Tibial nerve (tissue), 4 donors: ENCODE results near the gene FCHSD2. TPM values are rescaled to one million over a fixed set of nuclear protein-coding genes. Genes with fewer than 3 reads are reported as not detected.

Experiments used
- DNase-seq, 2 donors: peaks; one replicate each; pipeline ENCODE4 v3.0.0-alpha.2; 2019; ENCODE audit warnings: low spot score in 2 of 2
- H3K27ac ChIP-seq, 4 donors: fragments of 200-600 bp; sonication (generic) in 3 of 4; one replicate each; pipeline ENCODE4 v1.5.1; 2017 to 2019; ENCODE audit warnings: mild to moderate bottlenecking in 1 of 4
- H3K27me3 ChIP-seq, 2 donors: fragments of 200-600 bp; sonication (generic) in 1 of 2; one replicate each; pipeline versions ENCODE4 v1.5.1 to v1.6.0; 2017 to 2019
- H3K36me3 ChIP-seq, 3 donors: fragments of 200-600 bp; sonication (generic); one replicate each; pipeline ENCODE4 v1.5.1; 2018 to 2019
- H3K4me1 ChIP-seq, 4 donors: fragments of 200-600 bp; sonication (generic) in 3 of 4; one replicate each; pipeline ENCODE4 v1.5.1; 2017 to 2019
- H3K4me3 ChIP-seq, 4 donors: fragments of 200-600 bp; sonication (generic) in 3 of 4; one replicate each; pipeline ENCODE4 v1.5.1; 2017 to 2019; ENCODE audit warnings: mild to moderate bottlenecking in 1 of 4, moderate library complexity in 1 of 4
- H3K9me3 ChIP-seq, 4 donors: fragments of 200-600 bp; sonication (generic) in 3 of 4; one replicate each; pipeline ENCODE4 v1.5.1; 2017 to 2019
- EP300 ChIP-seq, 2 donors: sonication (generic); formaldehyde crosslinking; IDR thresholded peaks; one replicate each; pipeline ENCODE4 v1.6.1; 2017; ENCODE audit warnings: antibody characterized with exemption in 2 of 2, mild to moderate bottlenecking in 1 of 2
- POLR2A ChIP-seq, 2 donors: fragments of 450-650 bp; IDR thresholded peaks; one replicate each; pipeline ENCODE4 v1.6.1; 2017; ENCODE audit warnings: antibody characterized with exemption in 2 of 2, mild to moderate bottlenecking in 2 of 2, moderate library complexity in 2 of 2
- WGBS, 2 donors: methylation state at CpG; one replicate each; pipeline ENCODE4 v1.1.5; 2018; 5-methylcytosine and 5-hydroxymethylcytosine counted together
- total RNA-seq, 4 donors: library from RNA; depleted of rRNA; stranded (reverse); fragments of >200 nt; gene quantifications; one replicate each; pipeline ENCODE4 v1.1.0, GENCODE V29; 2016
- TF ChIP-seq, protein P1 (sequence below), 5 experiments: fragments of 200-600 bp in 3 of 5; fragments of 450-650 bp in 2 of 5; sonication (generic) in 3 of 5; IDR thresholded peaks; one replicate each; pipeline ENCODE4 v1.5.1; 2016 to 2019; ENCODE audit warnings: antibody characterized with exemption in 5 of 5, mild to moderate bottlenecking in 3 of 5, moderate library complexity in 2 of 5

The FCHSD2 gene
- total RNA-seq, 4 donors from 2014 or later: 19.5 to 29.1 (median 22.8) TPM

- no peaks in the 10 kb centered on the region for H3K9me3 ChIP-seq
- H3K4me3 ChIP-seq: no peak overlapping the region
- H3K36me3 ChIP-seq: no peaks in the 10 kb centered on the region
- H3K27ac ChIP-seq: no peak overlapping the region
- DNase-seq: no peak
- TF ChIP-seq EP300 (IDR thresholded peaks at IDR 0.05): no peak
- TF ChIP-seq POLR2A (IDR thresholded peaks at IDR 0.05): no peak
- TF ChIP-seq, protein P1, sequence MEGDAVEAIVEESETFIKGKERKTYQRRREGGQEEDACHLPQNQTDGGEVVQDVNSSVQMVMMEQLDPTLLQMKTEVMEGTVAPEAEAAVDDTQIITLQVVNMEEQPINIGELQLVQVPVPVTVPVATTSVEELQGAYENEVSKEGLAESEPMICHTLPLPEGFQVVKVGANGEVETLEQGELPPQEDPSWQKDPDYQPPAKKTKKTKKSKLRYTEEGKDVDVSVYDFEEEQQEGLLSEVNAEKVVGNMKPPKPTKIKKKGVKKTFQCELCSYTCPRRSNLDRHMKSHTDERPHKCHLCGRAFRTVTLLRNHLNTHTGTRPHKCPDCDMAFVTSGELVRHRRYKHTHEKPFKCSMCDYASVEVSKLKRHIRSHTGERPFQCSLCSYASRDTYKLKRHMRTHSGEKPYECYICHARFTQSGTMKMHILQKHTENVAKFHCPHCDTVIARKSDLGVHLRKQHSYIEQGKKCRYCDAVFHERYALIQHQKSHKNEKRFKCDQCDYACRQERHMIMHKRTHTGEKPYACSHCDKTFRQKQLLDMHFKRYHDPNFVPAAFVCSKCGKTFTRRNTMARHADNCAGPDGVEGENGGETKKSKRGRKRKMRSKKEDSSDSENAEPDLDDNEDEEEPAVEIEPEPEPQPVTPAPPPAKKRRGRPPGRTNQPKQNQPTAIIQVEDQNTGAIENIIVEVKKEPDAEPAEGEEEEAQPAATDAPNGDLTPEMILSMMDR (IDR thresholded peaks at IDR 0.05): no peak
- H3K4me1 ChIP-seq: peaks cover 0 to 19% (median 3%) of the 10 kb centered on the region in 4 donors
- WGBS, 2 donors: 69 to 76% methylated on average over 4 of the region's 4 CpGs
- no peaks in the 10 kb centered on the region for H3K27me3 ChIP-seq
These were observed 272.3 kb downstream of the FCHSD2 start for GRCh38 chr11:72869831-72870230.

GRCh38 chr11:72867970-72868369 is 274.1 kb downstream of the FCHSD2 start:
- TF ChIP-seq POLR2A (IDR thresholded peaks at IDR 0.05) (no peak), EP300 (IDR thresholded peaks at IDR 0.05) (no peak)
- TF ChIP-seq, protein P1 (IDR thresholded peaks at IDR 0.05): no peak
- DNase-seq: no peak
- WGBS, 2 donors: 93 to 97% methylated on average over 5 of the region's 5 CpGs
- Histone ChIP-seq H3K9me3 (no peaks in the 10 kb centered on the region), H3K27ac (no peak overlapping the region), H3K4me3 (no peak overlapping the region), H3K4me1 (peaks cover 0 to 30% (median 9%) of the 10 kb centered on the region in 4 donors), H3K36me3 (no peaks in the 10 kb centered on the region), H3K27me3 (no peaks in the 10 kb centered on the region)

DNA sequence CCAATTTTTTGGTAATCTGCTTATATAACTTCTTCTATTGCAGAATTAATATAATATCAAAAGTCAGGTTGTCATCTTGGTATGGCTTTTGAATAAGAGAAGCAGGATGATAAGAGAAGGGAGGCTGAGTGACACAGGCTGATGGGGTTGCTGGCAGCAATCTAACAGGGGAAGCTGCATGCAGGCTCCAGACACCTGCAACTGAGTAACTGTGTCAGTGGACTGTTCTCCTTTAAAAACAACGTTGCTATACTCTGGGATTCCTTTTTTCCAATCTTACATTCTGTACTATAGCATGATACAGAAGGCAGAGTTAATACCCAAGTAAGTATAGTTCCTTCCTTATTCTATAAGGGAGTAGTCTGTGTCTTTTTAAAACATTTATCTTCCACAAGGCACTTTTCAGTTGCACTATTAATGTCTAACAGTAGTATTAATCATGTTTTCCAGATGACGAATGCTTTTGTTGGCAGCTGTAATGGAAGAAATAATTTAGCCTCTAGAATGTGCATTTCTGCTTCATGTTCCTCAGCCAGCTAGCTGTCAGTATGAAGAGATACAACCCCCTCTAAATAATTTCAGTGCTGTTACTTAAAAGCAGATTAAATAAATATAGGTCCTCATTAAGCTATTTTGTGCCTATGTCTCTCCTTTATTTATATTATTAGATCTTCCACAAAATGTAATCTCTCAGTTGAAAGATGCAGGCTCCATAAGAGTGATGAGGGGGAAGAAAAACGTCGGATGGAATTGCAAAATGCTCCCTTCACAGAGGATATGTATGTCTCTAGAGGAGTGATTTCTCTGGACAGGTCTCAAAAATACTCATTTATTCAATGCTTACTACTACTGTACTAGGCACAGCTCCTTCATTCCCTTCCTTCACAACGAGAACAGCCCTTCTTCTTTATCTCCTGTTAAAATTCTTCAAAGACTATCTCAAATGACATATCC is 277.1 kb downstream of the FCHSD2 start:
- Histone ChIP-seq H3K4me1 (peaks cover 0 to 30% (median 9%) of the 10 kb centered on the region in 4 donors), H3K27me3 (no peaks in the 10 kb centered on the region), H3K9me3 (no peaks in the 10 kb centered on the region), H3K27ac (peak overlapping the region in 2 of 4 donors; percentile 3 to 52), H3K4me3 (no peak overlapping the region), H3K36me3 (no peaks in the 10 kb centered on the region)
- DNase-seq: peak in 1 of 2 donors; percentile 32
- TF ChIP-seq EP300 (IDR thresholded peaks at IDR 0.05): peak in 1 of 2 donors; percentile 61
- TF ChIP-seq, protein P1 (IDR thresholded peaks at IDR 0.05): no peak
- WGBS, 2 donors: 17 to 24% methylated on average over 5 of the region's 5 CpGs

DNA sequence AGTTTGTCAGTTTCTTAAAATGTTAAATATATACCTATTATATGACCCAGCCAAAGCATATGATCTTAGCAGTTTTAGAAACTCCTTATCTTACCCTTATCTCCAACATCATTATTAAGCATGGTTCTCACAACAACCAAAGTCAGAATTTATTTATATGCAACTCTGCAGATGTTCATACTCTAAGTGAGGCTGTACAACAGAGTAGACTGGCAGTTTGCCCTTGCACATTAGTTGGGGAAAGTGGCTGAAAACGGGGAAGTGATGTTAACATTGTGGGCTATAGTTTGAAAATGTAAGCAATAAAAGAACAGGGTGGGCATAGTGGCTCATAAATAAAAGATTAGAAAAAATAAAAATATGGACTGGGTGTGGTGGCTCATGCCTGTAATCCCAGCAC is 278.2 kb downstream of the FCHSD2 start:
- Histone ChIP-seq H3K4me3 (no peak overlapping the region), H3K27me3 (no peaks in the 10 kb centered on the region), H3K9me3 (no peaks in the 10 kb centered on the region), H3K27ac (peak overlapping the region in 1 of 4 donors; percentile 56), H3K36me3 (no peaks in the 10 kb centered on the region), H3K4me1 (peaks cover 0 to 30% (median 9%) of the 10 kb centered on the region in 4 donors)
- 53 to 68% methylated on average over 1 of the region's 1 CpG for WGBS, 2 donors
- no peak for DNase-seq
- TF ChIP-seq, protein P1 (IDR thresholded peaks at IDR 0.05): no peak
- no peak for TF ChIP-seq EP300 (IDR thresholded peaks at IDR 0.05)
- TF ChIP-seq POLR2A (IDR thresholded peaks at IDR 0.05): no peak

GRCh38 chr11:72863091-72863490 is 279.0 kb downstream of the FCHSD2 start:
- Histone ChIP-seq H3K27me3 (no peaks in the 10 kb centered on the region), H3K36me3 (no peaks in the 10 kb centered on the region), H3K9me3 (no peaks in the 10 kb centered on the region), H3K27ac (peak overlapping the region in 1 of 4 donors; percentile 32), H3K4me3 (no peak overlapping the region), H3K4me1 (peaks cover 0 to 30% (median 9%) of the 10 kb centered on the region in 4 donors)
- no peak for TF ChIP-seq EP300 (IDR thresholded peaks at IDR 0.05)
- TF ChIP-seq, protein P1 (IDR thresholded peaks at IDR 0.05): no peak
- no peak for TF ChIP-seq POLR2A (IDR thresholded peaks at IDR 0.05)
- DNase-seq: no peak
- WGBS, 2 donors: 89% methylated on average over 1 of the region's 1 CpG
